H54 (cell line): ENCODE data around the gene SMIM35.
"Not testable (repeated sequence)": the region's sequence is repeated elsewhere in the genome, so short reads cannot be mapped to it uniquely, and the experiment has no call there.

ENCODE experiments used
- DNase-seq: peaks from one replicate; pipeline ENCODE4 v3.0.0; 2011; ENCODE audit warnings: low spot score, mixed read lengths; ENCODE audit not compliant: insufficient read length
- FAIRE-seq: peaks from 3 replicates; lab custom pipeline; 2011; peaks lifted over from hg19 to GRCh38; lab: Jason Lieb, UNC
- POLR2A ChIP-seq: IDR thresholded peaks from 2 replicates; pipeline ENCODE4 v1.6.1; 2011; ENCODE audit warnings: low read depth, mild to moderate bottlenecking, low read length

Gene SMIM35

DNA sequence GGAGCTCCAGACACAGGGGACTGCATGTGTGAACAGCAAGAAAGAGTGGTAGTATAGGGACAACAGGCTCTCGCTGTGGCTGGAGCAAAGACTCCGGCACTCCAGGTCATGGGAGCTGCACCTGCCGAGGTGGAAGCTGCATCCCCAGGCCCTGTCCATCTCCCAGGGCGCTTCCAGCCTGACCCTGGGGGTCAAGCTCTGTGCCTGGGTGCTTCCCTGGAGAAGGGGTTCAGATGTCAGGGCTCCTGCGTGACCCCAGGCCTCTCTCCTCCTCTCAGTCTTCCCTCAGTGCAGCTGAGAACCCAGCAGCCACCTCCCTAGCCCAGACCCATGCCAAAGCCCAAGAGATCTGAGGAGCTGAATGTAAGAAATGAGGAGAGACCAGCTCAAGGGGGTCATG, 6.5 kb downstream of the SMIM35 start:
- no peak for TF ChIP-seq POLR2A
- no peak for DNase-seq
- FAIRE-seq = no peak

DNA sequence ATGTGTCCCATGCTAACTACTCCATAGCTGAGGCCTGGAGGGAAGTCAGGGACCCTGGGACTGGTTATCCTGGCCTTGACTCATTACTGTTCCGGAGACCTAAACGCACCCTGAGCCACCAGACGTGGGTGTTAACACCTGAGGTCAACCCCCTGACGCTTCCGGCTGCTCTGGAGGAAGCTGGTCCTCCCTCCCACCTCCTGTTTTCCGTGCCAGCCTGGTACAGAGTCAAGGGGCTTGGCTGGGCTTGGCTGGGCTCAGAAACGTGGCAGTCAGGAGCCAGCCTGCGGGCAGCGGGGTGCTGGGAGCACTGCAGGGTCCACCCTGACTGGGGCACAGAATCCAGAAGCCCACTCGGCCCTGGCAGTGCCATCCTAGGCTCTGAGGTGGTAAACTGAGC, 7.3 kb downstream of the SMIM35 start:
- TF ChIP-seq POLR2A = no peak
- DNase-seq (no peak), FAIRE-seq (no peak)

DNA sequence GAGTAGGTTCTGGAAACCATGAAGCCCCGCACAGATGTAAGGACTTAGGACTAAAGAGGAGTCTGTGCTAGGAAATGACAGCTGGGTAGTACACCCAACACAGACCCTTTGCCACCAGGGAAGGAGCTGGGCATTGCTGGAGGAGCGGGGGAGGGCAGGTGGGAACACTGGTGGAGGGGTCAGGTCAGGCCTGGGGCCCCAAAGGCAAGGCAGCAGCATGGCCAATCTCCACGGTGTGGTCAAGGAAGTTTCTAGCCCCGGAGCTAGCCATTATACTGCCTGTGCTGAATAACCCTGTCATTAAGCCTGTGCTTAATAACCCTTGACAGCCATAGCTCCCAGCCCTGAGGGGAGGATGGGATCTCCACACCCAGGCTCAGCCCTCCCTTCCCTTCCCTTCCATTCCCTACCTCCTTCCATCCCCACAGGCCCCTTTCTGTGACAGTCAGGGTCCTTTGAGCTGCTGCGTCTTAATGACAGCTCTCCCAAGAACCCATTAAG, 7.8 kb downstream of the SMIM35 start:
- DNase-seq = no peak
- TF ChIP-seq POLR2A = no peak
- FAIRE-seq = no peak

DNA sequence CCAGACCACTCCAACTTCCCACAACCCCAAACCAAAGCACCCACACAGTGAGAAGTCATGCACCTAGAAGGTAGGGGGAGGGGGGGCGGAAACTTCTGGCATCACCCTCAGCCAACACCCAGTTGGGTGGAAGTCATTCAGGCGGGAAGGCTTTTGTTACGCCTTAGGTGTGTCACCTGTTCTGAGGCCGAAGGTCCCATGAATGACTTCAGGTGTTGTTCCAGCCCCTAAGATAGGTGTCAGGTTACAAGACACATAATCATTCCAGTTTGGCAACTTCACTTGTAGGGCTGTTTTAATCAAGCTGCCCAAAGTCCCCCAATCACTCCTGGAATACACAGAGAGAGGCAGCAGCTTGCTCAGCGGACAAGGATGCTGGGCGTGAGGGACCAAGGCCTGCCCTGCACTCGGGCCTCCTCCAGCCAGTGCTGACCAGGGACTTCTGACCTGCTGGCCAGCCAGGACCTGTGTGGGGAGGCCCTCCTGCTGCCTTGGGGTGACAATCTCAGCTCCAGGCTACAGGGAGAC, 9.9 kb downstream of the SMIM35 start, which contains the start of gene TMPRSS4:
Gene TMPRSS4, plus strand, starts transcription at position 325 of the 528 bp plus-strand sequence. CDS start 225 bp downstream, outside the sequence.
- TF ChIP-seq POLR2A = no peak
- FAIRE-seq (no peak), DNase-seq (no peak)

DNA sequence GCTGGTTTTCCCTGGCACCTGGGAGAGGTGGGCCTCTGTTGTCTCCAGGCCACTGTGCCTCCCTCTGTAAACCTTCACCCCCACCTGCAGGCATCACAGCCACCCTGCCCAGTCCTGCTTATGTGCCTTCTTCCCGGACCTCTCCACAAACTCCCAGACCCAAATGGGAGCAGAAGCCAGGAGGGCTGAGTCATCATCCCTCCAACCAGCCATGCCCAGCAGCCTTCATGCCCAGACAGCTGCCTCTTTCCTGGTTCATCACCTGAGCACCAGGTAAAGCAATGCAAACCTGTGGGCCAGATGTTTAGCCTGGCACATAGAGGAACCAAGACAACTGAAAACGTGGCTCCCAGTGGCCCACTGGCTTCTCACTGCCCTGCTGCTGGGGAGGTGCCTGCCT, 12.0 kb downstream of the SMIM35 start:
- TF ChIP-seq POLR2A = no peak
- no peak for FAIRE-seq
- no peak for DNase-seq

DNA sequence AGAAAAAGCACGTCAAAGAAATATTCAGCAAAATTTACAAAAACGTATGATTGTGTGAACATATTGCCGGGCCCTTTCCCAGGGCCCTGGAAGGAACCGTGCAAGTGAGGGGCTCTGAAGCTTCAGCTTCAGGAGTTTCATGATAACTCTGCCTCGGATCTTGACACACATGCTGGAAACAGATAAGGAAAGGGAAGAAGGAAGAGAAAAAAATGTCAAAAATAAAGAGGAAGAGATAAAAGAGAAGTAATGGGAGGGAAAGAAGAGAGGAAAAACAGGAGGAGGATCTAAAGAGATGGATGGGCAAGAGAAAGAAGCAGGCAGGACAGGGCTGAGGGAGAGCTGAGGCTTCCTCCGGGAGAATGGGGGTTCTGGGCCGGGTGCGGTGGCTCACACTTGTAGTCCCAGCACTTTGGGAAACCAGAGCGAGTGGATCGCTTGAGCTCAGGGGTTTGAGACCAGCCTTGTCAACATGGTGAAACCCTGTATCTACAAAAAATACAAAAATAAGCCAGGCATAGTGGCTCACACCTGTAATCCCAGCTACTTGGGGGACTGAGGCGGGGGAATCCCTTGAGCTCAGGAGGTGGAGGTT, 12.6 kb downstream of the SMIM35 start:
- no peak for FAIRE-seq
- no peak for TF ChIP-seq POLR2A

DNA sequence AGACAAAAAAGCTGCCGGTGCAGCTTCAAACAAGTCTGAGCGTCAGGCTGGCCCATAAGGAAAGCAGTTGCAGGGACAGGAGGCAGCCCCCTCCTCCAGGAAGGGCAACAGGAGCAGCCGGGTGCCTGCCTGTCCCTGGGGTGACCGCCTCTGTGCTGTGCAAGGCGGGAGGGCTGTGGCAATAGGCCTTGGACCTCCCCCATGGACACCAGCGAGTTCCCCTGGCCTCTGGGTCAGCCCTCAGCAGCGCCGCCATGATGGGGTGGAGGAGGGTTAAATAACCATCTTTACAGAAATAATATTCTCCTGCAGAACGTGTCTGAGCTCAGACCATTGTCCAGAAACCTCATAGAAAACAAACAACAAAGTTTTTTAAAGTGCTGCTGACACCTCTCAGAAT, 13.2 kb downstream of the SMIM35 start:
- TF ChIP-seq POLR2A = no peak
- no peak for DNase-seq
- FAIRE-seq = no peak

More for the DNA sequence above, 12.6 kb downstream of the SMIM35 start:
- DNase-seq = no peak

DNA sequence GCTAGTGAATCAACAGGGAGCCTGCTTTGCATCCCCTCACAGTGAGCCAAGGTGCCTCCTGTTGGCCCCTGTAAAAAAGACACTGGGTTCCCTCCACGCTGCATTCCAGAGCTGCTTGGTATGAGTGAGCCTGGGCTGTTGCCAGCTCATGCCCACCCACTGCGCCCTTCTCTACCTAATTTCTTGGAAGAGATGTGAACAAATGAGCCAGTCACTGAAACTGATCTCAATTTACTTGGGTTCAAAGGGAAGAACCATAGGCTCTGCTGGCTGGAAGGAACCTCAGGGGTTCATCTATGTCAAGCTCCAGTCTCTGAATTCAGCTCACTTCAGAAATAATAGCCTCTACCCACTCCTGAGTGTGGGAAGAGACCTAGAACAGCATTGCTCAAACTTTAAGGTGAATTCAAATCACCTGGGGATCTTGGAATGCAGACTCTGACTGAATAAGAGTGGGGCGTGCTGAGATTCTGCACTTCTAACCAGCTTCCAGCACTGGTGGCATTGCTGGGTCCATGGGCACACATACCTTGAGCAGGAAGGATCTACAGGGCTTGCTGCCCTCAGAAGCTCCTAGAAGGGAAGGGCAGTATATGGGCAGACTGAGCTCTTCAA, 15.2 kb downstream of the SMIM35 start:
- FAIRE-seq (no peak), DNase-seq (no peak)
- TF ChIP-seq POLR2A = no peak

DNA sequence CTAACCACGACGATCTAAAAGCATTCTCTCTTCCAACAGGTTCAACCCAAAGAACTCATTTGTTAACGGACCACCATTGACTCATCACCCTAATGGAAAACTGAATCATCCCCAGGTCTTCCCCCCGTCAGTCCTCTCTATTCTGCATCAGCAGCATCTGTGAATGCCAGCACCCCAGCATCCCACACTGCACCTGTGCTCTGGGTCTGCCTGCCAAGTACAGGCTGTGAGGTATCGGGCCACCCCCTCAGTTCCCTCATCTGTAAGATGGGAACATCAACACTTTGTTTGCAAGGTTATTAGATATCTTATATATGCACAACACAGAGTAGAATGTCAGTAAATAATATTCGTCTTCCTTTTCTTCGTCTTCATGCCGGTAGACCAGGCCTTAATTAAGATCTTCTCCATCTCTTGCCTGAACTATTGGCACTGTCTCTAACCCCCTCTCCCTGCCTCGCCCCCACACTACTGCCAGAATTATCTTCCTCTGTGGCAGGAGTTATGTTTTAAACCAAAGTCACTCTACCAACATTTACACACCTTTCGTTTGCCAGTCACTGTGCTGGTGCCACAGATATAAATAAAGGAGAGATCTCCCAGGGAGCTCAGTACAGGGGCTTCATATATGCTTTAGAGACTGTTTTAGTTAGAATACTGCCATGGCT, 17.7 kb downstream of the SMIM35 start:
- no peak for FAIRE-seq
- no peak for TF ChIP-seq POLR2A
- no peak for DNase-seq

DNA sequence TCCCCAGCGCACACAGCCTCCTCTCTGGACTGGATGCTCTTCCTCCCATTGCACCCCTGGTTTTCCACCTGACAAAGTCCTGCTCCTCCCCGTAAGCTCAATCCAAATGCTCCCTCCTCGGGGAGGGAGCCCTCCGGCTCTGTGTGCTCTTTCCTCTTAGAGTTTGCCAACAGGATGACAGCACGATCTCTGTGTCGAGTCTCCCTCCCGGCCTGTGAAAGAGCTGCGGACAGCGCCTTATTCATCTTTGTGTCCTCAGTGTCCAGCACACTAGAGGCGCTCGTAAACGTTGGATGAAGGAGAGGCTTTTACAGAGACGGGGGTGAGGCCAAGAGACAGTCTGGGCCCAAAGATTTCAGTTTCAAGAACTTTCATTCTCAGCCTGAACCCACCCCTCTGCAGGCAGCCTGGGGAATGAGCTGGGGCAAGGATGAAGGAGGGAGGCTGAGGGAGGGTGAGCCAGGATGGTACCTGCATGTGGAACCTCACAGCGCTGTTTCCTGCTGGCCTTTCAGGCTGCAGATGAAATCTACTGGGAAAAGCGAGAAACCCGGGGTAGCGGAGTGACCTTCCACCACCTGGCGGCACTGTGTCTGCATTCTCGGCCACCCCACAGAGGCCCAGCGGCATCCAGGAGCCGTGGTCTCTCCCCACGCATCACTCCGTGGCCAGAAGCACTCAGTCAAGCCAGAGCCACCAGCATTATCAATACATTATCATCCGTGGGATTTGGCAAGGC, 18.4 kb downstream of the SMIM35 start:
- DNase-seq (no peak), FAIRE-seq (no peak)
- TF ChIP-seq POLR2A = no peak

DNA sequence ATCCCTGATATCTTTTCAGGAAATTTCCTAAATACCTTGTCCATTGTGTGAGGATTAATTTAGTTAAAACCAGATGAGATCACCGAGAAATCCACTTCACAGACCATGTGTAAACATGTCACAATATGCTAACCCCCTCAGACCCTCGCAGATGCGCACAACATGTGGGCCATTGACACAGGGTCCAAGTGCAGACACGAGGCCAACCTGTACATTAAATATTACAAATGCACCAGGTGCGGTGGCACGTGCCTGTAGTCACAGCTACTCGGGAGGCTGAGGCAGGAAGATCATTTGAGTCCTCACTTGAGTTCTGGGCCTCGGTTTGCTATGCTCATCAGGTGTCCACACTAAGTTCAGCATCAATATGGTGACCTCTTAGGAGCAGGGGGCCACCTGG, 19.8 kb downstream of the SMIM35 start:
- no peak for FAIRE-seq
- DNase-seq = no peak
- no peak for TF ChIP-seq POLR2A

DNA sequence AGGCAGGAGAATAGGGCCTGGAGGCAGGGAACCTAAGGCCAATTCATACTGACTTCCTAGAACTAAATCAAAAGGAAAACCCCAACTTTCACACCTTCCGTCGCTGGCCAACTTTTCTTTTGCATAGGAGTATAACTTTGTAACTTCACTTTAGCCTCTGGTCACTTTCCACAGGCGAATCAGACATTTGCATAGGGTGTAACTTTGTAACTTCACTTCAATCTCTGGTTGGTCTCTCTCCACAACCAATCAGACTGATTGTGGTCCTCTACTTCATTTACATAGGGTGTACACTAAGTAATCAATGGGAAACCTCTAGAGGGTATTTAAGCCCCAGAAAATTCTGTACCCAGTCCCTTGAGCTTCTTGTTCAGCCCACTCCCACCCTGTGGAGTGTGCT, 21.4 kb downstream of the SMIM35 start:
- FAIRE-seq (no peak), DNase-seq (no peak)
- TF ChIP-seq POLR2A = no peak

DNA sequence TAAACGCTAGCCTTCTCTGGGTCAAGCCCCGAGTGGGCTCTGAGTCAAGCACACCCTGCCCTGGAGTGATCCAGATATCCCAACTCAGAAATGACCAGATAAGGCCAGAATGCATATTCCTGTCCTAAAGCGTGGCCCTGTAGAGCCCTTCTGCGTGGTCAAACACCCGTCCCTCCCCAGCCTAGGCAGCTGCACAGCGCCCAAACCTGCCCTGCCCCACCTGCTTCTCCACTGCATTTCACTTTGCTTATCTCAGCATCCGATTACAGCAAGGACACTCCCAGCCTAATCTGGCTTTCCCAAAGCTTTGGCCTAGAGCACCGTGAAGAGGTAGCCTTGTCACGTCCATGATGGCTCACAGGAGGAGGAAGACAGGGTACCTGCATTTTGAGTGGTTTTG, 21.8 kb downstream of the SMIM35 start:
- TF ChIP-seq POLR2A = no peak
- DNase-seq = no peak
- FAIRE-seq = no peak

DNA sequence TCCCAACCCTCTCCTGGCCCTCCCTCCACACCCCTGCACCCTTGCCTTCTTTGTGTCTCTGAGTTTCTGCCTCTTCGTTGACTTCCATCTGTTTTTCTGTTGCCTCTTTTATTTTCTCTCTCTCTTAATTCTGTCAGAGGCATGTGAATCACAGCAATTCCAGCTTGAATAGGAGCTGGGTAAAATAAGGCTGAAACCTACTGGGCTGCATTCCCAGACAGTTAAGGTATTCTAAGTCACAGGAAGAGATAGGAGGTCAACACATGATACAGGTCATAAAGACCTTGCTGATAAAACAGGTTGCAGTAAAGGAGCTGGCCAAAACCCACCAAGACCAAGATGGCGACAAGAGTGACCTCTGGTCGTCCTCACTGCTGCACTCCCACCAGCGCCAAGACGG, 24.1 kb downstream of the SMIM35 start:
- not testable (repeated sequence) for FAIRE-seq, DNase-seq

DNA sequence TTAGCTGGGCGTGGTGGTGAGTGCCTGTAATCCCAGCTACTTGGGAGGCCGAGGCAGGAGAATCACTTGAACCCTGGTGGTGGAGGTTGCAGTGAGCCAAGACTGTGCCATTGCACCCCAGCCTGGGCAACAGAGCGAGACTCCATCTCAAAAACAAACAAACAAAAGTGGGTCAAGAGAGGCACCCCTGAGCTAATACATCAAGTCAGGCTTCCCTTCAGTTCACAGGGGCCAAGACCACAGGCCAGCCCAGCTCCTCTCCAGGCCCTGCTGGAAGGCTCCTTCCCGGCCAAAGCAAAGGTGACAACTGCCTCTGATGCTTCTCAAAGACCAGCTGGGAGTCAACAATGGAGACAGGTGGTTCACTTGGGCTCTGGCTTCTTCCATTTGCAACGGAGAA, 24.6 kb downstream of the SMIM35 start:
- FAIRE-seq, DNase-seq: not testable (repeated sequence)
